Measurements from ENCODE around the gene P2RY14.

Gene P2RY14

GRCh38 chr3:151314137-151314536 is 35.8 kb upstream of the P2RY14 start:
- H3K4me1 ChIP-seq (ENCODE audit: low read length), result peaks cover 13% of the 10 kb centered on the region

DNA sequence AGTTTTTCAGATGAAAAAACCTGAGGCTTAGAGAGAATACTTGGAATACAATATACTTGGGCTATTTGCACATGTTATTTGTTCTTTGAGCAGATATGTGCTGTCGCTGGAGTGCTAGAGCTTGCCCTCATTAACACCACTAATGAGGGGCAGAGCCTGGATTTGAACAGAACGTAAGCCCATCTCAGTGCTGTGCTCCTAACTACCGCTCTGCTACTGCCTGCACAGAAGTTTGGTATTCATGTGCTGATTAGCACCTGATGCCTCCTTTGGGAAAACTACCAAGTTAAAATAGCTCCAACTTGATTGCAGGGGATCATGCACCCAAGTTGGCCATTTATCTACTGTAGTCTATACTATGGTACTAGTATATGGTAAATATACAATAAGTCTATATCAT is 34.6 kb upstream of the P2RY14 start:
- Histone ChIP-seq H2AFZ (ENCODE audit: low read depth, low read length) (no peak overlapping the region), H3K27ac (ENCODE audit: low read length) (no peak overlapping the region), H3K4me1 (ENCODE audit: low read length) (peaks cover 22% of the 10 kb centered on the region), H3K27me3 (ENCODE audit: low read depth, low read length) (no peaks in the 10 kb centered on the region), H3K79me2 (ENCODE audit: low read length) (no peaks in the 10 kb centered on the region), H3K9me3 (ENCODE audit: insufficient read depth, low read length) (no peaks in the 10 kb centered on the region), H4K20me1 (ENCODE audit: insufficient read depth, low read length) (no peaks in the 10 kb centered on the region), H3K9ac (ENCODE audit: low read length) (no peak overlapping the region), H3K36me3 (replicated peaks; ENCODE audit: low read depth, low read length) (no peaks in the 10 kb centered on the region), H3K4me2 (ENCODE audit: low read length) (no peak overlapping the region), H3K4me3 (ENCODE audit: low read length) (no peak overlapping the region)
- TF ChIP-seq, protein P1, sequence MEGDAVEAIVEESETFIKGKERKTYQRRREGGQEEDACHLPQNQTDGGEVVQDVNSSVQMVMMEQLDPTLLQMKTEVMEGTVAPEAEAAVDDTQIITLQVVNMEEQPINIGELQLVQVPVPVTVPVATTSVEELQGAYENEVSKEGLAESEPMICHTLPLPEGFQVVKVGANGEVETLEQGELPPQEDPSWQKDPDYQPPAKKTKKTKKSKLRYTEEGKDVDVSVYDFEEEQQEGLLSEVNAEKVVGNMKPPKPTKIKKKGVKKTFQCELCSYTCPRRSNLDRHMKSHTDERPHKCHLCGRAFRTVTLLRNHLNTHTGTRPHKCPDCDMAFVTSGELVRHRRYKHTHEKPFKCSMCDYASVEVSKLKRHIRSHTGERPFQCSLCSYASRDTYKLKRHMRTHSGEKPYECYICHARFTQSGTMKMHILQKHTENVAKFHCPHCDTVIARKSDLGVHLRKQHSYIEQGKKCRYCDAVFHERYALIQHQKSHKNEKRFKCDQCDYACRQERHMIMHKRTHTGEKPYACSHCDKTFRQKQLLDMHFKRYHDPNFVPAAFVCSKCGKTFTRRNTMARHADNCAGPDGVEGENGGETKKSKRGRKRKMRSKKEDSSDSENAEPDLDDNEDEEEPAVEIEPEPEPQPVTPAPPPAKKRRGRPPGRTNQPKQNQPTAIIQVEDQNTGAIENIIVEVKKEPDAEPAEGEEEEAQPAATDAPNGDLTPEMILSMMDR (IDR thresholded peaks at IDR 0.05; ENCODE audit: low read depth, low read length), result no peak
- no peak for TF ChIP-seq EZH2phosphoT487 (IDR thresholded peaks at IDR 0.05; ENCODE audit: low read depth)

More at GRCh38 chr3:151314137-151314536, 35.8 kb upstream of the P2RY14 start:
- no peak overlapping the region for H3K27ac ChIP-seq (ENCODE audit: low read length)
- no peaks in the 10 kb centered on the region for H3K27me3 ChIP-seq (ENCODE audit: low read depth, low read length)
- no peaks in the 10 kb centered on the region for H4K20me1 ChIP-seq (ENCODE audit: insufficient read depth, low read length)
- no peaks in the 10 kb centered on the region for H3K79me2 ChIP-seq (ENCODE audit: low read length)
- no peak overlapping the region for H3K4me3 ChIP-seq (ENCODE audit: low read length)
- no peak overlapping the region for H2AFZ ChIP-seq (ENCODE audit: low read depth, low read length)
- TF ChIP-seq EZH2phosphoT487 (IDR thresholded peaks at IDR 0.05; ENCODE audit: low read depth), result no peak
- TF ChIP-seq, protein P1 (IDR thresholded peaks at IDR 0.05; ENCODE audit: low read depth, low read length), result no peak
- H3K9me3 ChIP-seq (ENCODE audit: insufficient read depth, low read length), result no peaks in the 10 kb centered on the region
- no peak overlapping the region for H3K4me2 ChIP-seq (ENCODE audit: low read length)
- H3K9ac ChIP-seq (ENCODE audit: low read length), result no peak overlapping the region
- H3K36me3 ChIP-seq (replicated peaks; ENCODE audit: low read depth, low read length), result no peaks in the 10 kb centered on the region

DNA sequence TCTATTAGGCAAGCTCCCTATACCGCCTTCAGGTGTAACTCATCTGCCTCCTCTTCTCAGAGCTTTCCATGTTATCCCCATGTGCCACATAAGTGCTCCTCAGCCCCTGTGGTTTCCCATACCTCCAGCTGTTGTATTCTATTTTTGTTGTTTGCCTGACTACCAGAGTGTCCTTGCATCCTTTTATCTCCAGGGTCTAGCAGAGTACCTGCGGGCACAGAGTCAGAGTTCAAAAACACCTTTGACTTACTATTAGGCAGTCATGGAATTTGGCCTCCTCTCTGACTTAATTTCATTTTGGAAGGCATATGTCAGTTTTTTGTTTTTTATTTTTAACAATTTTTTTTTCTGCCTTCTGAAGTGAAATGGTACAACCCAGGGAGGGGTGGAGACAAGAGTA is 31.2 kb upstream of the P2RY14 start:
- no peaks in the 10 kb centered on the region for H3K36me3 ChIP-seq (replicated peaks; ENCODE audit: low read depth, low read length)
- no peak overlapping the region for H3K4me2 ChIP-seq (ENCODE audit: low read length)
- H3K9me3 ChIP-seq (ENCODE audit: insufficient read depth, low read length), result no peaks in the 10 kb centered on the region
- no peak overlapping the region for H3K27ac ChIP-seq (ENCODE audit: low read length)
- H3K27me3 ChIP-seq (ENCODE audit: low read depth, low read length), result no peaks in the 10 kb centered on the region
- TF ChIP-seq EZH2phosphoT487 (IDR thresholded peaks at IDR 0.05; ENCODE audit: low read depth), result no peak
- TF ChIP-seq, protein P1 (IDR thresholded peaks at IDR 0.05; ENCODE audit: low read depth, low read length), result no peak
- H3K9ac ChIP-seq (ENCODE audit: low read length), result no peak overlapping the region
- H4K20me1 ChIP-seq (ENCODE audit: insufficient read depth, low read length), result no peaks in the 10 kb centered on the region
- H3K4me1 ChIP-seq (ENCODE audit: low read length), result peaks cover 13% of the 10 kb centered on the region
- no peaks in the 10 kb centered on the region for H3K79me2 ChIP-seq (ENCODE audit: low read length)
- no peak overlapping the region for H3K4me3 ChIP-seq (ENCODE audit: low read length)
- no peak overlapping the region for H2AFZ ChIP-seq (ENCODE audit: low read depth, low read length)

- no peak overlapping the region for H3K4me3 ChIP-seq (ENCODE audit: low read length)
- no peaks in the 10 kb centered on the region for H4K20me1 ChIP-seq (ENCODE audit: insufficient read depth, low read length)
- H3K27me3 ChIP-seq (ENCODE audit: low read depth, low read length), result no peaks in the 10 kb centered on the region
- no peak overlapping the region for H3K9ac ChIP-seq (ENCODE audit: low read length)
- no peak overlapping the region for H2AFZ ChIP-seq (ENCODE audit: low read depth, low read length)
- no peaks in the 10 kb centered on the region for H3K9me3 ChIP-seq (ENCODE audit: insufficient read depth, low read length)
- no peaks in the 10 kb centered on the region for H3K36me3 ChIP-seq (replicated peaks; ENCODE audit: low read depth, low read length)
- H3K79me2 ChIP-seq (ENCODE audit: low read length), result no peaks in the 10 kb centered on the region
- TF ChIP-seq, protein P1 (IDR thresholded peaks at IDR 0.05; ENCODE audit: low read depth, low read length), result no peak
- TF ChIP-seq EZH2phosphoT487 (IDR thresholded peaks at IDR 0.05; ENCODE audit: low read depth), result no peak
- peak overlapping the region; percentile 6 for H3K4me2 ChIP-seq (ENCODE audit: low read length)
- H3K4me1 ChIP-seq (ENCODE audit: low read length), result peaks cover 13% of the 10 kb centered on the region
- H3K27ac ChIP-seq (ENCODE audit: low read length), result no peak overlapping the region
Measured at GRCh38 chr3:151307583-151308488, 29.5 kb upstream of the P2RY14 start.
